ENCODE results near the gene LONP2. TPM values are rescaled to one million over a fixed set of nuclear protein-coding genes. Genes with fewer than 3 reads are reported as not detected.

Gene LONP2
- total RNA-seq: 63.5 and 72.7 TPM in 2 replicates

GRCh38 chr16:48244080-48244862, at the start of gene LONP2:
Gene LONP2 (plus strand): TSS chr16:48244300. CDS start chr16:48244389, 89 bp downstream.

GRCh38 chr16:48247311-48247710, 3.2 kb downstream of the LONP2 start, which contains the start of gene ABCC11:
Gene ABCC11 (minus strand): TSS chr16:48247539. CDS start chr16:48231921, 15,618 bp downstream.

GRCh38 chr16:48385253-48386150, 141.4 kb downstream of the LONP2 start, which contains the start of gene SIAH1:
Gene SIAH1 (minus strand): TSS chr16:48385413. CDS start chr16:48362428, 22,985 bp downstream.

Other genes with a start within 250 kb of the LONP2 start
- gene ABCC12, start 88.3 kb upstream of the LONP2 start, total RNA-seq: not detected in 2 replicates
- gene ABCC11, start 3.2 kb downstream of the LONP2 start, total RNA-seq: 0.12 and 0.26 TPM in 2 replicates
- gene SIAH1, start 141.1 kb downstream of the LONP2 start, total RNA-seq: 27.6 and 27.7 TPM in 2 replicates

All from aortic smooth muscle cell (primary cell).